Stimulated activated CD4-positive, alpha-beta T cell treated with anti-CD3 and anti-CD28 coated beads, TNF-alpha, amount 100 ng/mL, for 48 hours (primary cell): Measurements from ENCODE around the gene SDHAF1.
"Not testable (repeated sequence)": the region's sequence is repeated elsewhere in the genome, so short reads cannot be mapped to it uniquely, and the experiment has no call there.

Experiments used
- DNase-seq, 3 donors: peaks; one replicate each; pipeline ENCODE4 v3.0.0-alpha.2; 2020; ENCODE audit warnings: low read depth in 3 of 3

The SDHAF1 gene, protein sequence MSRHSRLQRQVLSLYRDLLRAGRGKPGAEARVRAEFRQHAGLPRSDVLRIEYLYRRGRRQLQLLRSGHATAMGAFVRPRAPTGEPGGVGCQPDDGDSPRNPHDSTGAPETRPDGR

DNA sequence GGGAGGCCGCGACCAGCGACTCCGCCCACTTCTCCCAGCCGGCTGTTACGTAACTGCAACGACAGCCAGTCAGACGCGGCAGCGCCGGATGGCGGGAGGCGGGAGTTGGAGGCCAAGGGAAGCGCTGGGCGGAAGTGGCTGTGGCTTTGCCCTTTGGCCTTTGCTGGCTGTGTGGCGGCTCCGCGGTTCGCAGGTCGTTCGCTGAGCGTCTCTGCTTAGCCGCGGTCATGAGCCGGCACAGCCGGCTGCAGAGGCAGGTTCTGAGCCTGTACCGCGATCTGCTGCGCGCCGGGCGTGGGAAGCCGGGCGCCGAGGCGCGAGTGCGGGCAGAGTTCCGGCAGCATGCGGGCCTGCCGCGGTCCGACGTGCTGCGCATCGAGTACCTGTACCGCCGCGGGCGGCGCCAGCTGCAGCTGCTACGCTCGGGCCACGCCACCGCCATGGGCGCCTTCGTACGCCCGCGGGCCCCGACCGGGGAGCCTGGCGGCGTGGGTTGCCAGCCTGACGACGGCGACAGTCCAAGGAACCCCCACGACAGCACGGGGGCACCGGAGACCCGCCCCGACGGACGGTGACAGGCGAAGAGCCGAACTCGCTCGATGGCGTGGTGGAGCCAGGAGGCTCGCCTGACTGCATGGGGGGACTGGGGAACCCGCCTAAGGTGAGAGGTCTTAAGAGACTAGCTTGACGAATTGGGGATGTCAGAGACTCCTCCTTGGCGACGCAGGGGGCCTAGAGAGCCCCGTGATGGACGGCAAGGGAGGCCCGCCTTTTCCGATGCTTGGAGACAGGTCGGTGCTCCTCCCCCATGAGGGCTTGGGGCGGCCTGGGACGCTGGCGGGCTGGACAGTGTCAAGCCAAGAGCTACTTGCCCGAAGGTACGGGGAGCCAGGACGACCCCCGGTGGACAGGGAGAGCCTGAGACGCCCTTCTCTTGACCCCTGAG is at the start of gene SDHAF1:
Gene SDHAF1 (plus strand): TSS at position 141 of the 946 bp plus-strand sequence. CDS start 87 bp downstream, at position 228.
- peak; percentile 90 to 94 (median 93) for DNase-seq

DNA sequence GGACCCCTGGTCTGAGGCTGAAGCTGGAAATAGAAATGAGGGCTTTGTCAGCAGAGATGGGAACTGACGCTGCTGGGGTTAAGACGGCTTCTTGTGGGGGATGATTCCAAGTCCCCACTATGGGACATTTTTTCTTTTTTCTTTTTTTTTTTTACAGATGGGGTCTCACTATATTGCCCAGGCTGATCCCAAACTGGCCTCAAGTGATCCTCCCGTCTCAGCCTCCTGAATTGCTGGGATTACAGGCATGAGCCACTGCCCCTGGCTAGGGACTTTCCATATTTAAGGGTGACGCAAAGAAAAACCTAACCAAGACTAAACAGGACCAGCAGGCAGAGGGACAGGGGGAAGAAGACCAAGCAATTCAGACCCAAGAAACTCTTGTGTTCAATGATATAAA is 48.8 kb upstream of the SDHAF1 start:
- DNase-seq = no peak

DNA sequence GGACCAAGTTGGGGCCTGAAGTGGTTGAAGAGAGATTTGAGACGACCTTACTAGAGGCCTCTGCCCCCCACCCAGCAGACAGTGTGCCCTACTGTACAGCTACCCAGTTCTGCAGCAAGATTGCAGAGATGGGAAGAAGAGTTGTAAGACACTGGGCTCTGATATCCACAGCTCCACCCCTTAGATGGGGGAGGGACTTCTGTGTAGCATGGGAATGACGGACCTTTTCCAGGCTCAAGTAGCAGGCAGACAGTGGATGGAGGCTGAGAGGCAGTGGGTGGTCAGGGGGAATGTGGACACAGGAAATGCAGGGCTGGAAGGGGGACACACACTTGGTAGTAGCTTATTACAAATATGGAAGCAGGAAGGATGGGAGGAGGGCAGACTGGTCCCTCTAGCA is 45.9 kb upstream of the SDHAF1 start:
- DNase-seq = no peak

DNA sequence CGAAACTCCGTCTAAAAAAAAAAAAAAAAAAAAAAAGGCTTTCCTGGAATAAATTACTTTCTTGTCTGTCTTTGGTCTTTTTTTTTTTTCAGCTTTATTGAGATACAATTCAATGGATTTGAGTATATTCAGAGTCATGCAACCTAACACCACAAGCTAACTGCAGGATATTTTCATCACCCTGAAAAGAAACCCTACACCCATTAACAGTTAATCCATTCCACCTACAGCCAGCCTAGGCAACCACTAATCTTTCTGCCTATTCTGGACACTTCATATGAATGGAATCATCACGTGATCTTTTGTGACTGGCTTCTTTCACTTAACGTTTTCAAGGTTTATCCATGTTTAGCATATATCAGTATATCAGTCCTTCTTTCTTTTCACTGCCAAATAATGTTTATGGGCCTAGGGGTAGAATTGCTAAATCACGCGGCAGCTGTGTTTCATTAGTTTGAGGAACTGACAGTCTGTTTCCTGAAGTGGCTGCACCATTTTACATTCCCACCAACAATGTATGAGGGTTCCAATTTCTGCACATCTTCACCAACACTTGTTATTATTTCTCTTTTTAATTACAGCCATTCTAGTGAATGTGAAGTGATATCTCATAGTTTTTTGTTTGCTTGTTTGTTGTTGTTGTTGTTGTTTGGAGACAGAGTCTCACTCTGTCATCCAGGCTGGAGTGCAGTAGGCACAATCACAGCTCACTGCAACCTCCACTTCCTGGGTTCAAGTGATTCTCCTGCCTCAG is 38.9 kb upstream of the SDHAF1 start:
- DNase-seq = no peak

DNA sequence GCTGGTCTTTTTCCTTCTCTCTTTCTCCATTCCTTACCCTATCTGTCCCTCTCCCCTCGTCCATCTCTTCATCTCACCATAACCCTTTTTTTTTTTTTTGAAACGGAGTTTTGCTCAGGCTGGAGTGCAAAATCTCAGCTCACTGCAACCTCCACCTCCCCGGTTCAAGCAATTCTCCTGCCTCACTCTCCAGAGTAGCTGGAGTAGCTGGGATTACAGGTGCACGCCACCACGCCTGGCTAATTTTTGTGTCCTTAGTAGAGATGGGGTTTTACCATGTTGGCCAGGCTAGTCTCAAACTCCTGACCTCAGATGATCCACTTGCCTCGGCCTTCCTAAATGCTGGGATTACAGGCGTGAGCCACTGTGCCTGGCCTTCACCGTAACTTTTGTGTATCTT is 37.6 kb upstream of the SDHAF1 start:
- not testable (repeated sequence) for DNase-seq

DNA sequence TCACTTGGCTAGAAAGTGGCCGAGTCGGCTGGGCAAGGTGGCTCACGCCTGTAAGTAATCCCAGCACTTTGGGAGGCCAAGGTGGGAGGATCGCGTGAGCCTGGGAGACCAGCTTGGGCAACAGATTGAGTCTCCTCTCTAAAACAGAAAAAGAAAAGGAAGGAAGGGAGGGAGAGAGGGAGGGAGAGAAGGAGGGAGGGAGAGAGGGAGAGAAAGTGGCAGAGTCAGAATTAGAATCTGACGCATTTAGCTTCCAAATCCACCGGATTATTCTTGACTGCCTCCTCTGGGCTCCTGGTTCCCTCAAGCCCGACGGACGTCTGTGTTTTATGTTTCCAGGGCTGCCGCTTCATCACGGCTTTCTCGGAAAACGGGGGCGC is 36.3 kb upstream of the SDHAF1 start:
- DNase-seq = no peak

DNA sequence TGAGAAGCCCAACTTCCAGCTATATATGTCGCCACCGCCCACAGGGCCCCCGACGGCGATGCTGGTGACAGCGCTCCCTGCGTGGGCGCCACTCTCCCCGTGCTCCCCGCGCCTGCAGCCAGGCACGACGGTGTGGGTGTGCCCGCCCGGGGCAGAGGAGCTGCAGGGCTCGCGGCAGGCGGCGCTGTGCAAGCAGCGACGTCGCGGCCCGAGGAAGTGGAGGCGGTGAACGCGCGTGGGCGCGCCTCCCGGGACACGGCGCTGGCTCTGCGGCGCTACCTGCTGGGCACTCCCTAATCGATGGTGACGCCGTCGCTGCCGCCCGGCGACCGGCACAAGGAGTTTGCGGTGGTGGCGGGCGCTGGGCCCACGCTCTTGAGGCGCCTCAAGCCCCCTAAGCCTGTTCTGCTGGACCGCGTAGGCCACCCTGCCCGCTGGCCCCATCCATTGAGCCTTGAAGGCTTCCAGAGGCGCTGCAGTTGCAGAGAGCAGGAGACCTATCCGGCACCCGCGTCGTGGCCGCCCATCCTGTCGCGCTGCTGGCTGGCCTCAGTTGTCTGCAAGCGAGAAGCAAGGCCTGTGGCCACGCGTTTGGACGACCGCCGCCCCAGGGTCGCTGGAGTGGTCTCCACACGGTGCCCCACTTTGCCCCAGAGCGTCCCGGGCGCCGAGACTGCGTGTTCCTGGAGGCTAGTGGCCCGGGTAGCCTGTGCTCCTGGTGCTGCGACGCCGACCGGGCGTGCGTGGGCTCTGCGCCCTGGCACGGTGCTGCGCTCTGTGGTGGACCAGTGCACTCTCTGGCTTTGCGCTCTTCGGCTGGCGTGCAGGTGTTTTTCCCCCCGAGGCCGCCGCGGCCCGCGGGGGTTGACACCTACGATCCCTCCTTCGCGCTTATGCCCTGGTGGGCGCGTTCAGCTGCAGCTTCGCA is 35.7 kb upstream of the SDHAF1 start:
- peak; percentile 26 to 69 (median 48) for DNase-seq

DNA sequence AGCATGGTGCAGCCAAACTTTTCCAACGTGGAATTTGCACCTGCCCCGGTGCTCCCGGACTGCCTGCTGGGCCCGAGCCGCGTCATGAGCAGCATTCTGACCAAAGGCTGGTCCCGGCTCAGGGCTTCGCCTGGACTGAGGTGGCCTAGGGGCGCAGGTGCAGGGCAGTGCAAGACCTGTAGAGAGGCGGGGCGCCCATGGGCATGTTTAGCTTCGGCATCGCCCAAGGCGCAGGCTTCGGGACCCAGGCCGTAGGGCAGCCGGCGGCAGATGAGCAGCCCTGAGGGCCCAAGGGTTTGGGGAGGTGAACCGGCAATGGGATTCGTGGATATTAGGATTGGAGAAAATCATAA is 35.0 kb upstream of the SDHAF1 start:
- DNase-seq = no peak

DNA sequence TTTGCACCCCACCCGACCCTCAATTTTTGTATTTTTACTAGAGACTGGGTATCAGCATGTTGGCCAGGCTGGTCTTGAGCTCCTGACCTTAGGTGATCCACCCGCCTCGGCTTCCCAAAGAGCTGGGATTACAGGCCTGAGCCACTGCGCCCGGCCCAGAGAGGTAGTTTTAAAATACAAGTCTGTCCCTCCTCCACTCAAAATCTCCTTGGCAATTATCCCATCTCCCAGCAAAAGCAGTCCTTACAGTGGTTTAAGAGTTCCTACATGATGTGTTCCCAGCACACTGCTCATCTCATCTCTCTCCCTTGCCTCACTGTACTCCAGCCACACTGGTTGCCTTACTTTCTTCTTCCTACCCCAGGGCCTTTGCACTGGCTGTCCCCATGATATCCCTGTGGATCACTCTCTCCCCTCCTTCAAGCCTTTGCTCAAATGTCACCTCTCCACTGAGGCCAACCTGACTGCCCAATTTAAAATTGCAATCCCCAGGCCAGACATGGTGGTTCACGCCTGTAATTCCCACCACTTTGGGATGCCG is 34.5 kb upstream of the SDHAF1 start:
- no peak for DNase-seq

DNA sequence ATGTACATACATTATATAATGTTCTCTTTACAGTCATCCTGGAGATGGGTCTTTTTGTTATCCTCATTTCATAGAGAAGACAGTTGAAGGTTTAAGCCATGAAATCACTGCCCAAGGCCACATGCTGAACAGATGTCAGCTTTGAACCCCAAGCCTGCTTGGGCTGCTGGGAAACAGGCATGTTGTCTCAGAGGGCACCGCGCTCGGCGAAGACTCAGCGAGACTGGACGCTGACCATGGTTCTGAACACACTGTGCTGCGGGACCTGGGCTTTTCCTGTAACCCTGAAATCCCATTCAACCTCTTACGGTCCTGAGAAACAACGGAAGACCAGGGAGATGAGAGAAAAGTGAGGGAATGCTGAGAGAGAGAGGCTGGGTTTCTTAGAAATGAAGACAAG is 31.5 kb upstream of the SDHAF1 start:
- DNase-seq = peak in 1 of 3 donors; percentile 39

DNA sequence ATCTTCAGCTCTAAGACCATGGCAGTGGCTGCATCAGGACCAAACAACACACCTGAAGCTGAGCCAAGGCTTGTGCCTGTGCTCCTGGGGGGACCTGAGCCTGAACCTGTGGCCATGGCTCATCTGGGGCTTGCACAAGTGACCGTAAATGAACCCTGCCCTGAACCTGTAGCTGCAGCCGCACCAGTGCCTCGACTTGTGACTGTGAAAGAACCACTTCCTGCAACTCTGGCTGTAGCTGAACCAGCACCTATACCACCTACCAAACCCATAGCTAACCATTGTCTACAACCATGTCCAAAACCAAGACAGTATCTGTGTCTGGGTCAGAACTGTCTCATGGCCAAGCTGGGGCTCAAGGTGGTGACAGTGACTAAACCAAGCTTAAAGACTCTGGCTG is 28.2 kb upstream of the SDHAF1 start:
- no peak for DNase-seq

DNA sequence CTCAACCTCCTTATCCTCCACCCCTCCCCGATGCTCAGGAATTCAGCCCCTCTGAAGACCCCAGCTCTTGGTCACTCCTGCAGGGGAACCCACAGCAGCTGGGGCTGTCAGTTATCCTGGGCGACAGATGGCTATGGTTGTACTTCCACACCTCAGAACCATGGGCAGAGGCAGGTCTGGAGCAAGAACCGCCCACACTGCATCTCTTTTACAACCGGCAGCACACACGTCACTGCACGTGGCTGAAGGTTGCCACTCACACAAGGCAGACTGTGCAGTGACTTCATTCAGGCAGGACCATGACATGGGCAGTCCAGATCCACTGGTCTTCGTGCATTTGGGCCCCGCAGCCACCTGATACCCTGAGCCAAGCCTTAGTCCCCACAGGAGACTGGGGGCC is 21.5 kb upstream of the SDHAF1 start:
- DNase-seq = no peak

DNA sequence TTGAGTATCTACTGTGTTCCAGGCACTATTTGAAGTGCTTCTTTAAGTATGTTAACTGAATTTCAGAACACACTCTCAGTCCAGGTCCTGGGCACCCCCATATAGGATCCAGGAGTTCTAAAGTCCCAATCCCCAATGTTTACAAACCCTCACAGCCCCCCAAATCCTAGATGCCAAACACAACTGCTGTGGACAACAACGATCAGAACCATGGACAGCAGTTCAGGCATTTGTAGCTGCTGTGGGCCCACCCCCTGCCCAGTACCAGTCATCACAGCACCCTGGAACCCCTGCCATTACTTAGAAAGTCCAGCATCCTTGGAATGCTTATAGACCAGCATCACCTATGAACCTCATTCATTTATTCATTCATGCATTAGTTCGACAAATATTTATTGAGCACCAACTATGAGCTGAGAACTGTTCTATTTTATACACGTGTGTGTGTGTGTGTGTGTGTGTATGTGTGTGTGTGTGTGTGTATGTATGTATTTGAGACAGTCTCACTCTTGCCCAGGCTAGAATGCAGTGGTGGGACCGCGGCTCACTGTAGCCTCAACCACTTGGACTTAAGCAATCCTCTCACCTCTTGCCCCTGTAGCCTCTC is 19.3 kb upstream of the SDHAF1 start:
- DNase-seq = no peak

DNA sequence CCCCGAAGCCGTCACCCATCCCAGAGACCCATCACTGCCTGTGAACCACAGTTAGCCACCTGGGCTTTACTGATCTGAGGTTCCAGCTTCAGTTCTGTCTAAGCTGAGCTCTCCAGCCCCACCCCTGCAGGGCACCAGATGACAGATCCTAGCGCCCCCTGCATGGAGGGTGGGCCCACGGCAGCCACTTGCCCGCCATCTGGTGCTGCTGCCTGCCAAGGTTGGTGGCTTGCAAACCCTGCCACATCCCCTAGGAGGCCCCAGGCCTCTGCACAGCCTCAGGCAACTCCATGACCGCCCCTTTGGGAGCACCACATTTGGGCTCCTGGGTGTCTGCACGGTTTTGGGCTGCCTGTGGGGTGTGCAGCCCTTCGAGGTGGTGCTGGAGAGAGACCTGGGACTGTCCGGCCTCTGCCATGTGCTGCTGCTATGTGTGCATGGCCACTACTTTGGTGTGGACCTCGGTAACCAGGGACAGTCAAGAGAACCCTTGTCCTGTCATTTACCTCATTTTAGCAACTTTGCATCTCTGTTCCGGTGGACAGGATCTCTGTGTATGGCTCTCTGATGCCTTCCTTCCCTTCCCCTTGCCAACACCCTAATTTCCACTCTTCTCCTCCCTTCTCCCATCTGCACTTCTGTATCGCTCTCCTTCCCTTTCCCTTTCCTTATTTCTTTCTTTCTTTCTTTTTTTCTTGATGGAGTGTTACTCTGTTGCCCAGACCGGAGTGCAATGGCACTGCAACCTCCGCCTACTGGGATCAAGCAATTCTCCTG is 17.4 kb upstream of the SDHAF1 start:
- no peak for DNase-seq

DNA sequence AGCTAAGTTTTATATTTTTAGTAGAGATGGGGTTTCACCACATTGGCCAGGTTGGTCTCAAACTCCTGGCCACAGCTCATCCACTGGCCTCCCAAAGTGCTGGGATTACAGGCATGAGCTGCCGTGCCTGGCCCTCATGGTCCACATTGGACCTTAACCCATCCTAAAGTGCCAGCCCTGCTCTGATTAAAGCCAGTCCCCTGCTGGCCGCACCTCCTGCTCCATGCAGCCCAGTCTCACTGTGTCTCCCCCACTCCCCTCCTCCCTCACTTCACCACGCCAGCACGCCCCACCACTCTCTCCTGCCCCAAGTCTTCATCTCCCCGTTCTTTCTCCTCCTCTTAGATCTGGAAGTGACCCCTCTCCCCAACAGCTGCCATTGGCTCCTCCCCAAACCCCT is 16.7 kb upstream of the SDHAF1 start:
- DNase-seq = no peak

DNA sequence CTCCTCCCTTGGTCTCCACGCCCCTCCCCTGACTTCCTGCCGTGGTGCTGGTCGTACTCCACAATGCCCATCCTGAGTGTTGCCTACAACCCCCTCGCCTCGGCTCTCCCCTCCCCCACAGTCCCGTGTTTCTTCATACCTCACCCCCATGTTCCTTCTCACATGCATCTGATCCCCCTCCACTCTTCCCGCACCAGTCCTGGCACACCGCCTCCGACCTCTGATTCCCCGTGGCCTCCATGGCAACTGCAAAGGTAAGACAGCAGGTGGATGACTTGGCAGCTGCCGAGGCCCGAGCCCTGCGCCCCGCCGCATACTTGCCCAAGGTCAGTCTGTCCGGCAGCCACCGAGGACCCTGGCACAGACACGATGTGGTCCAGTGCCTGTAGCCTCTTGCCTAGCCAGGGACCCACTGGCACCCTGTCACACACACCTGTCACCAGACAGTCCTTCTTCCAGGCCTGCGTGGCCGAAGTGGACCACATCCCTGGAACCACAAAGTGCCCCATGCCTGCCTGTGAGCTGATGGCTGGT is 16.1 kb upstream of the SDHAF1 start:
- no peak for DNase-seq

DNA sequence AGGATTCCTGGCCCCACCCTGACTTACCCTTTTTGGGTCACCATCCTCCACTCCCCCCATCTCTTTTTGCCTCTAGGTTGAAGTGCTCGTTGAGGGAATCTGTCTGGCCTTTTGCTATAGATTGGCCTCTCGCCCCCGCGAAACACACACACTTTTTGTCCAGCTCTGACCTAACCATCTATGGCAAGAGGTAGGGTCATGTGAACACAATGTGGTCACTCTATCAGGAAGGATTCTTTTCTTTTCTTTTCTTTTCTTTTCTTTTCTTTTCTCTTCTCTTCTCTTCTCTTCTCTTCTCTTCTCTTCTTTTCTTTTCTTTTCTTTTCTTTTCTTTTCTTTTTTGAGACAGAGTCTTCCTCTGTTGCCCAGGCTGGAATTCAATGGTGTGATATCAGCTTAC is 14.0 kb upstream of the SDHAF1 start:
- DNase-seq = not testable (repeated sequence)

DNA sequence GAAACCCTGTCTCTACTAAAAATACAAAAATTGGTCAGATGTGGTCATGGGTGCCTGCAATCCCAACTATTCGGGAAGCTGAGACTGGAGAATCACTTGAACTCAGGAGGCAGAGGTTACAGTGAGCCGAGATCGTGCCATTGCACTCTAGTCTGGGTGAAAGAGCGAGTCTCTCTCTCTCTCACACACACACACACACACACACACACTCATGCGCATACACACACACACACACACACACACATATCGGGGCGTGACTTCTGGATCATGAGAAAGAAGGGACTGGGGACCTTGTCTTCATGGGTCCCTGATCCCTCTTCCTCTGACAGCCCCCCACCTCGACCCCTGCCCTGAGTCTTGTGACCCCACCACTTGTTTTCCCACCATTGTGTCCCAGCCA is 11.8 kb upstream of the SDHAF1 start:
- no peak for DNase-seq

DNA sequence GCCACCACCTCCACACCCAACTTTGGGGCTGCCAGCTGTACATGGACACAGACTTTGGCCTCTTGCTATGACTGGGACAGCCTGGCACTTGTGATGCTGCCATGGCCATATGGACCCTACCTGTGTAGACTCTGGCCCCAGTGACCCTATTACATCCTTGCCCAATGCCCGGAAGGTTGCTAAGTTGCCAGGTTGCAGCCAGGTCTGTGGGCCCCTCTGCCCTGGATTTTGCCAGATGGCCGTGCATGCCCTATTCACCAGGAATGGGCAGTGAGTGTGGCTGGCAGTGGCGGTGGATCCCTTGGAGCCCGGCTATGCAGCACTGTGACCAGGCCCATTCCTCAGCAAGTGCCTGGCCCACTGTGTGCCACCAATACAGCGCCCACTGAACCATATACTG is 8.9 kb upstream of the SDHAF1 start:
- DNase-seq = no peak
